GM18520 (cell line): Measurements from ENCODE around the gene LTBP1.
"Not testable (repeated sequence)": the region's sequence is repeated elsewhere in the genome, so short reads cannot be mapped to it uniquely, and the experiment has no call there.

Source experiments
- ATAC-seq: cut with Tn5 transposase; IDR thresholded peaks from one replicate; pipeline ENCODE4 v1.9.1; 2021; ENCODE audit not compliant: unreplicated experiment

The LTBP1 gene

DNA sequence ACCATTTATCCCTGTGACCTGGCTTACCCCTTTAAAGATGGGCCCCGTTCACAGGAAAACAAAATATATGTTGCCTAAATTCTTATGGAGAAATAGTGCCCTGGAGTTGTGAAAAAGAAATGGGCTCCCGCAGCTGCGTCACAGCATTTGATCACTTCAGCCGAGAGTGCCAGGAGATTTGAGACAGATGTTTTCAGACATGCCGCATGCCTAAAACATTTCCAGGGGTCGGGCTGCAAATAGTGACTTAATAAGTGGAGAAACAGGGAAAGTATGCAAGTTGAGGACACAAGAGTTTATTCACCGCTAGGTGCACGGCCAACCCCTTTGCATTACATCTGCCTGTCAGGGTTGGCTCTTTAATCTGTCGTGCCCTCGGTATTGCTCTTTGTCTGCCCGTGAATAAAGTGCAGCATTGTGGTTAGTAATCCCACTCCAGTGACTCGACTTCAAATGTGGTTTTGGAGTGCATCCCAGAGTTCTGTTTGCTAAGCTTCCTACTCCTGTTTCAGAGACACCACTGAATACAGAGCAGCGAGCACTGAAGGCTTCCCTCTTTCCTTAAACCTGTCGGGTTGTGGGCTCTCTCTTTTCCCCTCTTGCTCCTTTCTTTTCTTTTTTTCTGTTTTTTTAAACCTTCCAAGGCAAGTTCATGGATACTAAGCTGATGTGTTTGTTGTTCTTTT, 187.5 kb downstream of the LTBP1 start:
- no peak for ATAC-seq

DNA sequence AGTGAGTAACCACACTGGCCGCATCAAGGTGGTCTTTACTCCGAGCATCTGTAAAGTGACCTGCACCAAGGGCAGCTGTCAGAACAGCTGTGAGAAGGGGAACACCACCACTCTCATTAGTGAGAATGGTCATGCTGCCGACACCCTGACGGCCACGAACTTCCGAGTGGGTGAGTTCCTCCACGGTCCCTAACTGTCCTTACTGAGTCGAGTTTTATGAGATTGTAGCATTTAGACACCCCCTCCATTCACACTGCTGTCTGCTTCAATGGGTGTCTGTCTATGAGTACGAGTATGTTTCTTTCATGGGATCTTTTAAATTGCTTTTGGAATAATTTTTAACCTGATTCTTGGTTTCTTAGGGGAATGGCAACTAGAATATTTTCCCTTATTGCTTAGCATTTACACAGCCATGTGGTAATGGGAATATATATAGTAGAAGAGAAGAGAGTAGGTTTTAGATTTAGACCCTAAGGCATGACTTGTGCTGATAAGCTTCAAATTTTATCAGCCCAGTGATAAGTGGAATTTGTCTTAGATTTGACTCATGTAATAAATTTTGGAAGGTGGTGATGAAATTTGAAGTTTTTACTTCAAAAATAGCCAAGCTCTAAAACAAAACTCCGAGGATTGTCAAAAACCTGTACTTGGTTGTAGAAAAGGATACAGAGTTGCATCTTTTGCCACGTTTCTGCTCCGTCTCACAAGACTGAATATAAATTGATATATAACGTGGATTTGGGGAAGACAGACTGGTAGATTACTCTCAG, 188.2 kb downstream of the LTBP1 start:
- no peak for ATAC-seq

DNA sequence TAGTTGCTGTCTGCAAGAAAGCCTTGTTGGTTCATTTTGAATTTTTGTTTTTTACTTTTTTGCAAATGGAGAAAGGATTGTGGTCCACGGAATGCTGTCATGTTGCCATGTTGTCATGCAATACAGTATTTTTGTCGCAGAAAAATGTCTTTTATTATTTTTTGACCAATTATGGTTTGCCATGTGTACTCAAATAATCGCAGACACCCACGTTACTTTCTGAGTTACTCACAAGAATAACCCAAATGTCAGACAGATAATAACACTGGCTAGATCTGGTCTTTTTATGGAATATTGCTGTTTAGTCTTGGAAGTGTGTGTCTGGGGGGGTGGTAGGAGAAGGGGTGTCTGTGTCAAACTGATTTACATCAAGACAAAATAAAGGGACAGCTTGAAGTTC, 188.9 kb downstream of the LTBP1 start:
- ATAC-seq, result no peak

DNA sequence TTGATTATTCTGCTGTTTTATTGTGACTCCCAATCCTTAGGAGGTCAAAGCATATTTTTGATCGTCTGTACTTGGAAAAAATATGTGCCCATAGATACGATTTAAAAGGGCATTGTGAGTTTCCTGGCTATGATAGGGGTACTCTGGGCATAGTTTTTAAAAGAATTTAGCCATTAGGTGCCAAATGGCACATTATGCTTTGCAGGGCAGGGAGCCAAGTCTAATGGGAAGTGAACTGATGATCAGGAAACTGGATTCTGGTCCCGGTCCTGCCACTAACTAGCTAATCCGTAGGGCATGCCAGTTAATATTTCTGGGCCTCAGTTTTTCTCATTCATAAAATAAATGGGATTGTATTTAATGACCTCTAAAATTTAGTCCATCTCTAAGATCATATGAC, 189.3 kb downstream of the LTBP1 start:
- no peak for ATAC-seq

DNA sequence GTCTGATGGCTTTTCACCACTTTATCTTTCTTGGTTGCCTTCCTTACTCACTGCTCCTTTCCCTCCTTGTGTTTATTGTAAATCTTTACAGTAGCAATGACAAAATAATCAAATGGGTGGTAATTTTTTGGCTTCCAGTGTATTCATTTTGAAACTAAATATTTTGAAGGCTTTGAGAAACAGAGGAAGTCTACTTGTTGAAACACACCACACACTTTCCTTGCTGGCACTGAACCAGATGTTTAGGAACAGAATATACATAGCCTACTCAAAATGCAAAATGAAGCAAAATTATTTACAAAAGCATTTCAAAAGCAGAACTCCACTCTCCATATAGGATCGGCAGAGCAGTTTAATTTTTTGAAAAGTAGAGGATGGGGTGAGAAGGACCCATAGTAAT, 189.8 kb downstream of the LTBP1 start:
- ATAC-seq, result no peak

DNA sequence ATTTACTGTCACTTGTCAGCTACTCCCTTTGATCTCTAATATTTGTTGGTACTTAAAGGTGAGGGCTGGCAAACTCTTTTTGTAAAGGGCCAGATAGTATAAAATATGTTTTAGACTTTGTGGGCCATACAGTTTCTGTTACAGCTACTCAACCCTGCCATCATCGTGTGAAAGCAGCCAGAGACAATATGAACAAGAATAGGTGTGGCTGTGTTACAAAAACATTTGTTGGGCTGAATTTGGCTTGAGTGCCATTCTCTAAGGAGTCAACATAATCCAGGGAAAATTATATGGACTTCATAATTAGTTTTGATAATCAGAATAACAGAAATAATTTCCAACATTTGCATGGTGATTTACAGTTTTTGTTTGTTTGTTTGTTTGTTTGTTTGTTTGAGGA, 190.6 kb downstream of the LTBP1 start:
- ATAC-seq, result no peak

DNA sequence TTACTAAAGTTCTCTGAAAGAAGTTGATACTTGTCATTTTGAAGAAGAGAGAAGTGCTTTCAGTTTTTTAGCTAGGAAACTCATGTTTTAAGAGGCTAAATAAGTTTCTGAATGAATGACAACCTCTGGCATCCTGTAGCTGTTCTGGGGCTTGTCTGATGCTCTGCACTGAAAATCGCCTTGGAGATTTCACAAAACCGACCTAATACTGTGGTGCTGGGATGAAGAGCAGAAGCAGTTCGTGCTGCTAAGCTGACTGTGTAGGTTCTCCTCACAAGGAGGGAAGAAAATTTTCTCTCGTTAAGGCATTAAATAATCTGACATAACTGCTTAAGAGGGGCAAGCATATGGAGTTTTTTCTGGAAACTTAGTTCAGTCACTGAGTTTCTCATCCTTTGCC, 193.2 kb downstream of the LTBP1 start:
- no peak for ATAC-seq

DNA sequence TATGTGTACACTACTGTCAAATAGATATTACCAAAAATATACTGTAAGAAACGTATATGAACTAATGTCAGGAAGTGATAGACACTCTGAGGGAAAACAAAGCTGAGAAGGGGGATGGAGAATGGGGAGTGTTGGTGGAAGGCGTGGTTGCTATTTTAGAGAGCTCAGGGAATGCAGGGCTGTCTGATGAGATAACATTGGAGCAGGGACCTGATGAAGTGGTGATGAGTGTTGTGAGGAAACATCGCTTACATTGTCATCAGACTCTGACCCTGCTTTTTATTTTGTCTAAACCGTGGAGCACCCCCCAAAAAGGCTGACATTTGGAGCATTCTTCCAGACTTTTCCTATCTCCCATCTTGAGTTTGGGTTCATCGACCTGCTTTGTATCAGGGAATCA, 194.7 kb downstream of the LTBP1 start:
- ATAC-seq, result no peak

DNA sequence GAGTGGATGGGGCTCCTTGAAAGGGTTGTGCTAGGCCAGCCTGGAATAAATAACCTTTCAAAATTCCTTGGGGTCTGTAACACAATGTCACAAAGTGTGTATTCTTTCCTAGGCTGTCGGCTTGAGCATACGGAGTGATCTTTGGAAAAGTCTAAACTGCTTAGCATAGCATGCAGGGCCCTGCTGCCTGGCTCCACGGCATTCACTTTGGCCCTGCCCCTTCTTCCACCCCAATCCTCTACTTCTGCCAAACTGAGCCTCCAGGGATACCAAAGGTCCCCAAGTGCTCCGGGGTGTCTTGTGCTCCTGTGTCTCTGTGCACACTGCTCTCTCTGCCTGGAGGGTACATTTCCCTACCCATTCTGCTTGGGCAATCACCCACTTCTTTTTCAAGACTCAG, 196.1 kb downstream of the LTBP1 start:
- ATAC-seq, result no peak

DNA sequence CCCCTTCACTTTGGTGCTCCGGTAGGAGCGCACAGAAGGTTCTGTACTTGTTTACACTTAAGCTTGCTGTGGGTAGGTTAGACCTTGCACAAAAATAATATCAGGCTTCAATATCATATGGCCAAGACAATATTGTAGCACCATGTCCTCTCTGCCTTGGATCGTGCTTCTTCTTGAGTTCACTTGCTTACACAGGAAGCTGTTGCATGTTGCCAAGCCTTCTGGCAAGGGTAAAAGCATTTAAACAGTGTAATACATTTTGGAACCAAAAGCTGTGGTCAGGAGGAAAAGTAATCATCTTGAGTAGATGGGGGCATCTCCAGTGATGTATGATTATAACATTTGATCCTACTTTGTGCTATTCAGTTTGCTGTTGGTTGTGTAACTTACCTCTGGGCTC, 197.5 kb downstream of the LTBP1 start:
- no peak for ATAC-seq

DNA sequence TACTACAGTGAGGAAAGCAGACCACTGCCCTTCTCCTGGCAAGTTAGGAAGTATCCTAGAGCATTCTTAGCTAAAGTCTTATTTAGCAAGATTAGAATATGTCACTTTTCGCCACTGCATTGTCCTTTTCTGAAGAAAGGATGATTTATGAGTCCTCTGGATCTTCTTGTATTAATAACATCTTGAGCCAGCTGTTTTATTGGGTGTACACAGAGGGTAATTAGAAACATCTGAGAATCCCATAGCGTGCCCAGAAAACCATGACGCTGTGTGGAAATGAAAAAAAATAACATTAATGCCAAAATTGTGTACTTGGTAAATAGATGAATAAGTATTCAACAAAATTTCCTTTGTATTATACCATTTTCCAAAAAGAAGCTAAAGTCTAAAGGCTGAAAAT, 198.7 kb downstream of the LTBP1 start:
- ATAC-seq, result no peak

DNA sequence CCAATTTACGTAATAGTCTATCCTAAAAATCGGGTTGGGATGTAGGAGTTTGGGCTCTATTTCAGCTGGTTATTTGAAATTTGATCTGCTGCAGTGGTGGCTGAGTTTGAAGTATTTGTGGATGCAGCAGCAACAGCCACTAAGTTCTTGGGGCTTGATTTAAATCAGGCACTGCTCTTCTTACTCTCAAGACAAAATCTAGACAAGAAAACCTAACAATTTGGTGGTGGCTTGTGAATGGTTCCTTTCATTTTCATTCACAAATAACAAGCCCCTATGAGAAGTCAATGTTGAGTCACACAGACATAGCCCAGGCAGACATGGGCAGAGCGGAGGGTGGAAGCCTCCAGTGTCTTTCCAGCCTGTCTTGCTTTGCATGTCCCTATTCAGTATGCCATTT, 199.3 kb downstream of the LTBP1 start:
- no peak for ATAC-seq

DNA sequence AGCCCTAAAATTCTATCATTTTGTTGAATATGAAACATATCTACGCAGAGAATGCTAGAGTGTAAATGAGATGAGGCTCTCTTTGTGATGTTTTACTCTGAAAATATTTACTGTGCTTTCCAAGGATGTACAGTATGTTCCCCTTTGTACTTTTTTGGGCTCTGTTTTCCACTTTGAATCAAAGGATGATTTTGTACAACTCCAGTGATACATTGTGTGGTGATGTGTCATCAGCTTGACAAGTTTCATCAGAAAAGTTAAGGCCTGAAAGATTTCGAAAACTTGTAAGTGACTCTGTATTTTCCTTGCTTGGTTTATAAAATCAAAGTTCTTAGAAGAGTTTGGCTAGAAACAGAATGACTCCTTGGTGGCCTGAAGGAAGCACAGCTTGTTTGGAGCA, 206.3 kb downstream of the LTBP1 start:
- no peak for ATAC-seq

DNA sequence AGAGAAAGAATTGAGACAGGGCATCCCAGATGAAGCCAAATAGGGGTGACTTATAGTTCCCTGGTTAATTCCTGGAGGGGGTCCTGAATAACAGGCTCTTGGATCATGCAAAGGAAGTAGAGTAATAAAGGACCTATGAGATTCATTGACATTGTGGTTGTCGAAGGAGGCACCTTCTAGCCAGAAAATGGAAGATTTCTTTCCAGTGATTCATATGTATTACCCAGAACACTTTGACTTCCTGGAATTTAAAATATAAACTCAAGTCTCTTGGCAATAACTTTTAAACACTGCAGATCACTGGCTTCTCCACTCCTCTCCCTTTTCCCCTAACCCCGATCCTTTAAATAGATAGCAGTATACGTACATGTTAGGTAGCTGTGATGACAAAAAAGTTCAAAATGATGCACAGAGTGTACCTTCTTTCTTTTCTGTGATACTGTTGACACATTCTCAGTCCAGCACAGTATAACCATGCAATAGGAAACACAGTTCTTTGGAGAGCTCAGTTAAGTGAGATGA, 211.8 kb downstream of the LTBP1 start:
- no peak for ATAC-seq

DNA sequence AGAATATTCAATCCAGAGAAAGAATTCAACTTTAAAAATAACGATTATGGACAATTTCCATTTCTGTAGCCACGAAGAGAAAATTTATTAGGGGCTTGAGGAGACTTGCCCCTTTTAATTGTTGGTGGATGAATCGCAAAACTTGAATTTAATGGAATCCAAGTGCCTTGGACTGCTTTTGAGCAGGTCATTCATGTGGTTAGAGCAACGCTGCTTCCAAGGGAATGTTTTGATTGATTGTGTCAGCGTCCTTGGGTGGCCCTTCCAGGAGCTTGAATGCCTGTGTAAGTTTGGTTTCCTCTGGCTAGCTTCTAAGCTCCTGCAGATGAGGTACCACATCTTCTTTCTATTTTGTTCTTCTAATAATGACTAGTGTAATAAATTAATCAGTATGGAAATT, 213.4 kb downstream of the LTBP1 start:
- ATAC-seq, result no peak

DNA sequence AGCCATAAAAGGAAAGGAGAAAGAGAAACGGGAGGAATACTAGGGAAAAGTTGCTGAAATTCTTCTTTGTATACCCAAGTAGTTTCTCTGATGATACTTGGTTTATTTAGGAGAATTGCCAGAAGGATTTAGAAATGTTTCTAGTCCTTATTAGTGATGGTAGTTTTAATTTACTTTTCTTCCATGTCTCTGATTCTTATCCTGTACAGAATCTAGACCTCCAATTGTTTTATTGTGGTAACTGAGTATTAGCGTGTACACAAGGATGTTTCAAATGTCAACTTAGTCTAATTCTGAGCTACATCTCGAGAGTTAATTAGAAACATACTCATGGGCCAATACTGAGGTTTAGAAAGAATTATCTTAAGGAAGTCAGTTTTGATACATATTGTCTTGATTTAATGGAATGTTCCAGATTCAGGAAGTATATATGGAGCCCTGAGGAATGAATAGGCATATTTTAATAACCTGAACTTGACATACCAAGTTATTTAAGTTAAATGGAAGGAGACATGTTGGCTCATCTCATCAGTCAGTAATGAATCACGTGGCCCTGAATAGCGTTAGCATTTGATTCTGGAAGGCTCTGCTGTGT, 219.6 kb downstream of the LTBP1 start:
- ATAC-seq, result no peak

DNA sequence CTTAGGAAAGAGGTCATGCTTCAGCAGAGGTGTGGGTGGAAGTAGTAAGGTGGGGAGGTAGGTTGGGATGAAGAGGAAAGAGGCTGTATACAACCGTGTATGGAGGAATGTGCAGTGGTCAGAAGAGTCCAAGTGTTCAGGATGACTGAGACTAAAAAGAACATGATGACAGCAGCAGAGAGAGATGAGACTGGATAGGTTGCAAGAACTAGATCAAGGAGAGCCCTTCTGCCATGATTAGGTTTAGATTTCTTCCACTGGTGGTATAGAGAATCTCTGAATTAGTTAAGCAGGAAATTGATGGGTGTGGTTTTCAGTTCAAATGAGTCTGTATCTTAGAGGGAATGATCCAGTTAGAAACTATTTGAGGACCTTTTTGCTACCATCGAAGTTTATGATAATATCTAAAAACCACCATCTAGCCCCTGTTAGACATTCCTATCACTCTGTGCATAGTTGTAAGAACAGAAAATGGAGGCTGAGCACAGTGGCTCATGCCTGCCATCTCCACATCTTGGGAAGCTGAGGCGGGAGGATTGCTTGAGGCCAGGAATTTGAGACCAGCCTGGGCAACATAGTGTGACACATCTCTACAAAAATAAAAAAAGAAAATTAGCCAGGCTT, 221.0 kb downstream of the LTBP1 start:
- ATAC-seq, result no peak

DNA sequence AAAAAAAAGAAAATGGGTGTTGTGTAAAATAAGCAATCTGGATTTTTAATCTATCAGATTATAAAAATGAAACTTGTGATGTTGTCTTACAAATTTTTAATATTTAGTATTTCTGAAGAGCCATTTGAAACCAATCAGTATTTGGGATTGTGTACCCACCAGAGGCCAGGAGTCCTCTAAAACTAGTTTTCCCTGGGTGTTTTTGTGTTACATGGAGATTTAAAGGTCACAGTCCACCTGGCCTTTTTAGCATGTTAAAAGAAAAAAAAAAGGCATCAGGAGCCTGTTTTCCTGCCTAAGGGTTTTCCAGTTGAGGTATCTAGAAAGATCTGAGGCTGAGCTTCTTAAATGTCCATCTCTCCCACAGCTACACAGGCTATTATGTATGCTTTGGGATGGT, 221.7 kb downstream of the LTBP1 start:
- no peak for ATAC-seq

DNA sequence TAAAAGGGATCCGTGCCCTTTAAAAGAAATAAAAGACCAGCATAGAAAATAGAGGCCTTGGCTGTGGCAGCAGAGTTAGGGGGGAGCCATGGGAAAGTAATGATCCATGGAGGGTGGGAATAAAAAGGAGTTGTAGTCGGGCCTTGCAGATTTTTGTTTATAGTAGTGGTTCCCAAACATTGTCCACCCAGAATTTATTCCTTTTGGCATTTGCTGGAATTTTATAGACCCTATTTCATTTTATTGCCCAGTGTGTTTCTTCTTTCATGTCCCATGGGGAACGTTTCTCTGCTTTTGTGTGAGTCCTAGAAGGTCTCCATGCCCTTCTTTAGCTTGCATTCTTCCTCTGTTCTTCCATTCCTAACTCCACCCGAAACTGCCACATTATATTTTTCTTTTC, 222.2 kb downstream of the LTBP1 start:
- no peak for ATAC-seq

DNA sequence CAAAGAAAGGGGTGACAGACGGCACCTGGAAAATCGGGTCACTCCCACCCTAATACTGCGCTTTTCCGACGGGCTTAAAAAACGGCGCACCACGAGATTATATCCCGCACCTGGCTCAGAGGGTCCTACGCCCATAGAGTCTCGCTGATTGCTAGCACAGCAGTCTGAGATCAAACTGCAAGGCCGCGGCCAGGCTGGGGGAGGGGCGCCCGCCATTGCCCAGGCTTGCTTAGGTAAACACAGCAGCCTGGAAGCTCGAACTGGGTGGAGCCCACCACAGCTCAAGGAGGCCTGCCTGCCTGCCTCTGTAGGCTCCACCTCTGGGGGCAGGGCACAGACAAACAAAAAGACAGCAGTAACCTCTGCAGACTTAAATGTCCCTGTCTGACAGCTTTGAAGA, 223.5 kb downstream of the LTBP1 start:
- not testable (repeated sequence) for ATAC-seq

DNA sequence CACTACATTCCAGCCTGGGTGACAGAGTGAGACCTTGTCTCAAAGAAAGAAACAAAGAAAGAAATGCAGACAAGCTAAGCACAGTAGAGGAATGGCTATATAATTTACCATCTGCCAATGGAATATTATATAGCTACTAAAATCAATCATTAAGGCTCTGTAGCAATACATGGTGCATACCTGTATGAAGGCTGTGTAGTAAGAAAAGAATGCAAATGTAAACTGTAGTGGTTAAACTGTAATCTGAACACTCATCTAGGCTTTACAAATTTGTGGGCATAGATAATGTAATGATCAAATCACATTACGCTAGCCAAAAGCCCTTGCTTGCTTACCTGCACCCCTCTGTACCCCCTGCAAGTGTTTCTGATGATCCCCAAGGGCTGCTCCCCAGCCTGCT, 230.9 kb downstream of the LTBP1 start:
- ATAC-seq, result no peak

DNA sequence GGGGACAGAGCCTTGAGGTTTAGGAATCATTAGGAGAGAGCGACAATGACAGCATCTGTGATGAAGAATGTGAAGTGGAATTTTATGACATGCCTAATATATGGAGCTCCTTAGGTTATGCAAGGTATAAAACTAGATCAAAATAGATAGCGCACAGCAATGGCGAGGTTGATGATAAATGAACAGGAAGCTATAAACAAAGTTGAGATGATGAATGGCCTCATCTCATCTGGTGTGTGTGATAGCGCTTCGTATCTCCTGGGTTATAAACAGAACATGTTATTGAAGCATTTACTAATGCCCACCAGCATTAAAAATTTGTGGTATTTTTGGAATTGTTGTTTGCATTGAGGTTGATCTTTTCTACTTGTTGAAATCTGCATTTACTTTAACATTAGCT, 231.5 kb downstream of the LTBP1 start:
- no peak for ATAC-seq
